ENCODE results near the gene DUX4.
"Not testable (repeated sequence)": the region's sequence is repeated elsewhere in the genome, so short reads cannot be mapped to it uniquely, and the experiment has no call there.

DNA sequence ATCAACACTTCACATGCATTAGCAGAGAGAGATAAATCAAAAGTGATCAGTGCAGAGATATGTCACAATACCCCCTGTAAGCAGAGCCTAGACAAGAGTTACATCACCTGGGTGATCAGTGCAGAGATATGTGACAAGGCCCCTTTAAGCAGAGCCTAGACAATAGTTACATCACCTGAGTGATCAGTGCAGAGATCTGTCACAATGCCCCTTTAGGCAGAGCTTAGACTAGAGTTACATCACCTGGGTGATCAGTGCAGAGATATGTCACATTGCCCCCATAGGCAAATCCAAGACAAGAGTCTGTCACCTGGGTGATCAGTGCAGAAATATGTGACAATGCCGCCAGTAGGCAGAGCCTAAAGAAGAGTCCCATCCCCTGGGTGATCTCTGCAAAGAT, 7.4 kb downstream of the DUX4 start:
- not testable (repeated sequence) for TF ChIP-seq EZH2phosphoT487 (IDR thresholded peaks at IDR 0.05; ENCODE audit: insufficient read depth, low read depth); EZH2 (IDR thresholded peaks at IDR 0.05; ENCODE audit: insufficient read depth, poor library complexity, severe bottlenecking)
